GM12878 (cell line): ENCODE data around the gene NSG2. TPM values are rescaled to one million over a fixed set of nuclear protein-coding genes. Genes with fewer than 3 reads are reported as not detected.

ENCODE experiments used
- ATAC-seq: fragments of 200-7000 bp; cut with Tn5 transposase; 3 replicates; pipeline ENCODE4 v1.9.1; 2020; ENCODE audit warnings: mild to moderate bottlenecking, moderate library complexity
- BruUV-seq: library from RNA; stranded (reverse); fragments of 400-500 nt; replicated peaks from 2 replicates; lab custom pipeline; 2021; lab: Mats Ljungman, UMichigan
- CTCF ChIA-PET: fragments of 300-600 bp; sonication (Branson Sonifier 250); formaldehyde crosslinking; extraction: SDS; loops from one replicate; lab custom pipeline; 2021; ENCODE audit warnings: inconsistent platforms; lab: Yijun Ruan, JAX
- POLR2A ChIA-PET: fragments of 350-600 bp; formaldehyde crosslinking; extraction: SDS; loops from one replicate; lab custom pipeline; 2021; ENCODE audit warnings: inconsistent platforms; lab: Charles Lee
- RAD21 ChIA-PET: fragments of 300-600 bp; sonication (Branson Sonifier 250); formaldehyde crosslinking; loops from one replicate; lab custom pipeline; 2023; ENCODE audit warnings: antibody characterized with exemption; ENCODE audit not compliant: unreplicated experiment; lab: Charles Lee
- SMC1A ChIA-PET: fragments of 300-600 bp; sonication (Branson Sonifier 250); formaldehyde crosslinking; loops from one replicate; lab custom pipeline; 2023; ENCODE audit not compliant: unreplicated experiment, uncharacterized antibody; lab: Charles Lee
- DNase-seq: peaks from one replicate; pipeline ENCODE4 v3.0.0-alpha.2; 2011; ENCODE audit warnings: low read depth, low spot score
- FAIRE-seq: peaks from 3 replicates; lab custom pipeline; 2011; peaks lifted over from hg19 to GRCh38; lab: Jason Lieb, UNC
- H2AFZ ChIP-seq: 2 replicates; pipeline ENCODE4 v1.6.0; 2011; ENCODE audit warnings: low read depth, low read length, control low read depth; ENCODE audit not compliant: control insufficient read depth
- H3K27ac ChIP-seq: 2 replicates; pipeline ENCODE4 v1.5.1; 2011; ENCODE audit warnings: control low read depth; ENCODE audit not compliant: control insufficient read depth, insufficient read depth
- H3K27me3 ChIP-seq, 2 experiments: replicated peaks in 1 of 2; 2 replicates each; pipeline versions ENCODE4 v1.6.0 to v1.6.1; 2011; ENCODE audit warnings: low read length in 1 of 2; ENCODE audit not compliant: control insufficient read depth in 2 of 2, insufficient read depth in 2 of 2
- H3K36me3 ChIP-seq, 2 experiments: 2 replicates each; pipeline ENCODE4 v1.5.1; 2011; ENCODE audit warnings: low read length in 1 of 2; ENCODE audit not compliant: control insufficient read depth in 2 of 2, insufficient read depth in 2 of 2
- H3K4me1 ChIP-seq: 2 replicates; pipeline ENCODE4 v1.6.1; 2011; ENCODE audit warnings: mild to moderate bottlenecking, low read length, moderate library complexity, mixed read lengths; ENCODE audit not compliant: control insufficient read depth, insufficient read depth
- H3K4me2 ChIP-seq: 2 replicates; pipeline ENCODE4 v1.6.0; 2011; ENCODE audit warnings: control low read depth; ENCODE audit not compliant: control insufficient read depth, insufficient read depth
- H3K4me3 ChIP-seq: fragments of 200-600 bp; sonication (generic); 2 replicates; pipeline ENCODE4 v1.5.1; 2016
- H3K79me2 ChIP-seq: 2 replicates; pipeline ENCODE4 v1.6.0; 2011; ENCODE audit warnings: low read length; ENCODE audit not compliant: control insufficient read depth, insufficient read depth
- H3K9ac ChIP-seq: 2 replicates; pipeline ENCODE4 v1.8.0; 2011; ENCODE audit warnings: low read length, control low read depth, mixed read lengths; ENCODE audit not compliant: control insufficient read depth, insufficient read depth
- H3K9me3 ChIP-seq: replicated peaks from 3 replicates; pipeline ENCODE4 v1.5.1; 2011; ENCODE audit warnings: mild to moderate bottlenecking, low read length; ENCODE audit not compliant: control insufficient read depth, insufficient read depth
- H4K20me1 ChIP-seq: 2 replicates; pipeline ENCODE4 v1.6.0; 2011; ENCODE audit not compliant: control insufficient read depth, insufficient read depth
- HSF1 ChIP-seq: fragments of 150-350 bp; IDR thresholded peaks from 2 replicates; pipeline ENCODE4 v1.6.1; 2014; ENCODE audit warnings: mild to moderate bottlenecking, low read depth, low read length
- IKZF1 ChIP-seq: fragments of 450-650 bp; conservative IDR thresholded peaks from 2 replicates; pipeline ENCODE4 v1.6.1; 2017; ENCODE audit warnings: antibody characterized with exemption, mild to moderate bottlenecking
- IRF4 ChIP-seq: IDR thresholded peaks from 2 replicates; pipeline ENCODE4 v1.6.1; 2011; ENCODE audit warnings: low read depth, low read length
- IRF5 ChIP-seq: fragments of 450-650 bp; IDR thresholded peaks from 2 replicates; pipeline ENCODE4 v1.6.1; 2017; ENCODE audit warnings: borderline replicate concordance
- JUND ChIP-seq: IDR thresholded peaks from 2 replicates; pipeline ENCODE4 v1.6.1; 2012; ENCODE audit warnings: low read depth, mild to moderate bottlenecking, low read length, improper control_type of control experiment, moderate library complexity
- MEF2A ChIP-seq: IDR thresholded peaks from 2 replicates; pipeline ENCODE4 v1.6.1; 2011; ENCODE audit warnings: low read depth, mild to moderate bottlenecking, low read length, moderate library complexity; ENCODE audit not compliant: insufficient read depth
- MLLT1 ChIP-seq: fragments of 450-650 bp; IDR thresholded peaks from 2 replicates; pipeline ENCODE4 v1.6.1; 2016; ENCODE audit warnings: mild to moderate bottlenecking
- MYC ChIP-seq: IDR thresholded peaks from 2 replicates; pipeline ENCODE4 v1.6.1; 2011; ENCODE audit warnings: mild to moderate bottlenecking, low read length, moderate library complexity, inconsistent platforms; ENCODE audit not compliant: insufficient read depth, insufficient replicate concordance, insufficient read length, severe bottlenecking
- NR2F1 ChIP-seq: fragments of 450-650 bp; conservative IDR thresholded peaks from 2 replicates; pipeline ENCODE4 v1.6.1; 2017; ENCODE audit warnings: mild to moderate bottlenecking
- REST ChIP-seq: IDR thresholded peaks from 2 replicates; pipeline ENCODE4 v1.6.1; 2012; ENCODE audit warnings: mild to moderate bottlenecking, low read depth, low read length
- SIN3A ChIP-seq: IDR thresholded peaks from 2 replicates; pipeline ENCODE4 v1.6.1; 2012; ENCODE audit warnings: low read depth, low read length, improper control_type of control experiment
- SIX5 ChIP-seq: IDR thresholded peaks from 2 replicates; pipeline ENCODE4 v1.6.1; 2011; ENCODE audit warnings: mild to moderate bottlenecking, low read depth, low read length, moderate library complexity; ENCODE audit not compliant: severe bottlenecking
- YY1 ChIP-seq: IDR thresholded peaks from 2 replicates; pipeline ENCODE4 v1.6.1; 2011; ENCODE audit warnings: low read depth, mild to moderate bottlenecking, low read length
- WGBS: methylation state at CpG from one replicate; pipeline ENCODE4 v1.1.6; 2016; ENCODE audit warnings: low lambda C conversion rate; ENCODE audit not compliant: insufficient replicate concordance, insufficient coverage; ENCODE audit errors: missing lambda C conversion rate; 5-methylcytosine and 5-hydroxymethylcytosine counted together
- in situ Hi-C: fragments of 300-500 bp; cut with MboI; formaldehyde crosslinking; loops from 9 replicates; pipeline ENCODE4 v1.14.3; 2018; ENCODE audit warnings: mixed read lengths
- intact Hi-C: fragments of 100-400 bp; cut with micrococcal nuclease; formaldehyde crosslinking; loops from one replicate; pipeline ENCODE4 v1.14.2; 2022; ENCODE audit not compliant: unreplicated experiment
- polyA plus RNA-seq, 11 experiments: library from polyadenylated mRNA; depleted of rRNA in 4 of 11; unstranded in 6 of 11; stranded (reverse) in 5 of 11; fragments of >200 nt; fragmentation: Nextera tagmentation in 4 of 11; fragmentation: Illumina TruSeq in 1 of 11; extraction: Ambion mirVana in 4 of 11; extraction: Trizol in 1 of 11; gene quantifications; 1 replicate in 1 of 11; 2 replicates in 10 of 11; pipeline versions ENCODE4 v1.2.1 to v1.2.3, GENCODE V29; 2011 to 2016; ENCODE audit warnings: inconsistent platforms in 2 of 11, missing spikeins in 2 of 11, low read depth in 1 of 11
- total RNA-seq, 4 experiments: library from RNA; depleted of rRNA in 3 of 4; stranded (reverse); fragments of >200 nt in 3 of 4; fragmentation: Illumina TruSeq in 1 of 4; extraction: Trizol in 1 of 4; gene quantifications; 2 replicates each; pipeline versions ENCODE4 v1.2.1 to v1.2.3, GENCODE V29; 2013 to 2021

The NSG2 gene
- total and polyA plus RNA-seq, 10 of the 15 experiments (the other 5 are each of a cell fraction or from before 2014, with no cell fraction given): 0.04 to 0.14 TPM; not detected in 8

- no peak overlapping the region for H2AFZ ChIP-seq
- POLR2A ChIA-PET: no interaction called here
- SMC1A ChIA-PET: no interaction called here
- H3K4me1 ChIP-seq: no peaks in the 10 kb centered on the region
- BruUV-seq: no TSS peak
- DNase-seq: no peak
- no peaks in the 10 kb centered on the region for H3K36me3 ChIP-seq
- RAD21 ChIA-PET: no interaction called here
- intact Hi-C loops: no loop called here
- no peaks in the 10 kb centered on the region for H4K20me1 ChIP-seq
- ATAC-seq: no peak
- H3K27me3 ChIP-seq: no peaks in the 10 kb centered on the region; a peak in 2 of 4 replicates
- no peak overlapping the region for H3K4me2 ChIP-seq
- CTCF ChIA-PET: no interaction called here
- H3K4me3 ChIP-seq: no peak overlapping the region
- in situ Hi-C loops: no loop called here
- FAIRE-seq: no peak
- H3K27ac ChIP-seq: no peak overlapping the region
- WGBS: 0% methylated on average over 1 of the region's 1 CpG
- no peaks in the 10 kb centered on the region for H3K79me2 ChIP-seq
- H3K9ac ChIP-seq: no peak overlapping the region
- peaks cover 2% of the 10 kb centered on the region; the same call in 2 of the 3 replicates for H3K9me3 ChIP-seq
- TF ChIP-seq NR2F1: no peak
- TF ChIP-seq MLLT1: no peak
- TF ChIP-seq YY1: no peak
- TF ChIP-seq MYC: no peak
- no peak for TF ChIP-seq JUND
- no peak for TF ChIP-seq SIX5
- TF ChIP-seq REST: no peak
- no peak for TF ChIP-seq IKZF1
- no peak for TF ChIP-seq IRF5
- no peak for TF ChIP-seq HSF1
- no peak for TF ChIP-seq SIN3A
- TF ChIP-seq IRF4: no peak
- TF ChIP-seq MEF2A: no peak
These were observed 109.1 kb downstream of the NSG2 start for GRCh38 chr5:174154559-174154958.
